CD4-positive, alpha-beta T cell treated with Interleukin-6 at 100 ng/mL for 8 hours (primary cell): ENCODE data around the gene SLC39A3.

Experiments used
- DNase-seq: peaks from one replicate; pipeline ENCODE4 v3.0.0-alpha.2; 2020; ENCODE audit warnings: mixed read lengths, low spot score

The SLC39A3 gene

GRCh38 chr19:2703077-2703437 is 36.8 kb downstream of the SLC39A3 start:
- DNase-seq, result no peak

- DNase-seq, result peak; percentile 95
These were observed 37.4 kb downstream of the SLC39A3 start, which contains the start of gene GNG7 for GRCh38 chr19:2702170-2703076. TSS of gene GNG7 (minus strand) at chr19:2702694. CDS start at chr19:2520688, 182,006 bp downstream.

- no peak for DNase-seq
These were observed 38.3 kb downstream of the SLC39A3 start for GRCh38 chr19:2701361-2702169.

DNA sequence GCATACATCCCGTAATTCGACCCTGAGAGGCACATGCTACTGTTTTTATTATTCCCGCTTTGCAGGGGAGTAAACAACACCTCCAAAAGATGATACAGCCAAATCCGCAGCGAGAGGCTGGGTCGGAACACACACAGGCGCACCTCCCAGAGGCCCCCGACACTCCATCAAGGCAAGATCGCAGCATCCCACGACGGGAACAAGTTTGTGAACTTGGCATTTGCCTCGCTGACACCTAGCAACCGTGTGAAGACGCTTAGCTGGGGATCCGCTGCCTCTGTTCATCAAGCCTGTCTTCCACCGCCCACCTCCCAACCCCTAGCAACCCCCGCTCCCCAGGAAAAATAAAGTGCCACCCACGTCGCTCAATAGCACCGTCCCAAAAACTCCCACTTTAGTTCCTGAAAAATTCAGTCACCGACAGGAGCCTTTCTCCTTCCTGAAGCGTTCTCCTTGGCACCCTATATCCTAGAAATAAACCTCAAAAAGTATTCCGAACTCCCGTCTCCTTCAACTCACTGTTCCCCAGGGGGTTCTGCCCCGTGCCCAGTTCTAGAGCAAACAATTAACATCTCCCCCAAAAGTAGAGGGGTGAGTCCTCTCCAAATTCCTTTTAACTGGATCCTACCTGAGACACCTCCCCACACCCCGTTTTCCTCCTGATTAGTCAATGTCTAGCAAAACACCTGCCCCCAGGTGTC is 39.0 kb downstream of the SLC39A3 start:
- DNase-seq, result no peak

DNA sequence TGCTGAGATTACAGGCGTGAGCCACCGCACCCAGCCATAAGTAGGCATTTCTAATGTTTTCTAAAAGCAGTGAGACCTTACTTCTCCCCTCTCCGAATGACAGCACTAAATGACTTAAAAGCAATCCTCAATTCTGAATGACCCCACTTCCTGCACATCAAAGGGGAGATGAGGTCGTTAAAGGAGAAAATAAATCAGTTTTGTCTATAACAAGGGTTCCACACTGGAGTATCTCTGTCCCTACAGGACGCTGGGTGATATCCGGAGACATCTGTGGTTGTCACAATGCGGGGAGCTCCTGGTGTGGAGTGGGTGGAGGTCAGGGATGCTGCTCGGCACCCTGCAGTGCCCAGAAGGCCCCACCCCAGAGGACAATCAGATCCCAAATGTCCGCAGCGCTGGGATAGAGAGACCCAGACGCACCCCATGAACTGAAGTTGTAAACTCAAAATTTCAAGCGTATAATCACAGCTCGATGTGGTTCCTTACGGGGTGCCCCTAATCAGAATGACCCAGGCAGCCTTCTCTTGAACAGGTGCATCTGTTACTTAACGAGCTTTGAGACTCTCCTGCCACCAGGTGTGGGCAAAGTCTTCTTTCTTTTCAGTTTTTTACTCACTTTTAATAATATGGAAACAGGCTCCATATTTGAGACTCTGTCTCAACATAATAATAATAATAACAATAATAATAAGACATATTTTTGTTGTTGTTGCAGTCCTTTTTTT is 40.2 kb downstream of the SLC39A3 start:
- no peak for DNase-seq

GRCh38 chr19:2694196-2694595 is 45.6 kb downstream of the SLC39A3 start:
- no peak for DNase-seq

DNA sequence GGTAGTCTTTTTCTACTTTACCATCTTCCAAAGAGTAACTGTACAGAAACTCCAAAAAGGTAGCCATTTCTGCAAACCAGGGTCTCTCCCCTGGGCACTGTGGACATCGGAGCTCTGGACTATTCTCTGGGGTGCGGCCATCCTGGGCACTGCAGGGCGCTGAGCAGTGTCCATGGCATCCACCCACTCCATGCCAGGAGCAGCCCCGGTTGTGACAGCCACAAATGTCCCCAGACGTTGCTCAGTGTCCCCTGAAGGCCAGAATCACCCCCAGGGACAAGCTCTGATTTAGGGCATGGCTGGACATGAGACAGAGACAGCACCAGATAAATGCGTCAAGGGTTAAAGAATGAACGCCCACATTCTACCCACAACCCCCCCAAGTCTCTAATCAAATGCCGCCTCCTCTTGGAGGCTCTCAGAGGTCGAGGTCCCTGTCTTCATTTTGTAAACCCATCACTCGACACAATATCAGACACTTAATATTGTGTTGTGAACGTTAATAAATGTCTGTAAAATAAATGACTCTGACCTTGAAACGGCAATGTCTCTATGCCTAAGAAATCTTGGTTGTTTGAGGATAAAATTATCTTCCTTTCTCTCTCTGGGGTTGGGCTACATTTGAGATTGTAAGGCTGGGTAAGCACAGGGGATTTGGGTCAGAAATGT is 46.2 kb downstream of the SLC39A3 start:
- DNase-seq, result no peak

DNA sequence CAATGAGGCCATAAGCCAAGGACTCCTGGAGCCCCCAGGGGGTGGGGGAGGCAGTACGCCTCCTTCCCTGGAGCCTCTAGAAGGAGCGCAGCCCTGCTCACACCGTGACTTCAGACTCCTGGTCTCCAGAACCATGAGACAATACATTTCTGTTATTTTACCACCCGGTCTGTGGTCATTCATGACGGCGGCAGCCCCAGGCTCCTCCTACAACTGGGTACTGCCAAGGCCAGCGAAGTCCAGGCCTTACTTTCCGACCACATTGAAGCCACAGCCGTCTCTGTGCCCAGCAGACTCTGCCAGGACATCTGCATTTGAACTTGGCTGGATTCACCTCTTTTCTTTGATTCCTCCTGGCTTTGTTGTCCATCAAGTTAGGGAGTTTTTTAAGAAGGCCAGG is 47.9 kb downstream of the SLC39A3 start:
- no peak for DNase-seq

- DNase-seq, result no peak
These were observed 49.0 kb downstream of the SLC39A3 start for GRCh38 chr19:2690856-2691255.

DNA sequence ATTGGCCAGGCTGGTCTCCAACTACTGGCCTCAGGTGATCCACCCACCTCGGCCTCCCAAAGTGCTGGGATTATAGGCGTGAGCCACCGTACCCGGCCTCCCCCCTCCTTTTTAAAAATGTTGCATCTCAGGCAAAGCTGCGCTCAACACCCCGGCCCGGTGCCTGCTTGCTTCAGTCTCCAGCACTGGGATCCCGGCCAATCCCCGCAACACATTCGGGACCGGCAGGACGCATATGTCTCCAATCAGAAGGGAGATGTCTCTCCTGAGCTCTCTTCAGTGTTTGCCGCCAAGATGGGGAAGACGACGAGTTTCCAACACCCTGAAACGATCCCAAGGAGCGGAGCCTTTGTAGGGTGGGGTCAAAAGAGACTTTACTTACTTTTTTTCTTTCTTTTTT is 53.5 kb downstream of the SLC39A3 start:
- DNase-seq, result no peak

- DNase-seq, result no peak
These were observed 54.6 kb downstream of the SLC39A3 start for GRCh38 chr19:2685204-2685704.

DNA sequence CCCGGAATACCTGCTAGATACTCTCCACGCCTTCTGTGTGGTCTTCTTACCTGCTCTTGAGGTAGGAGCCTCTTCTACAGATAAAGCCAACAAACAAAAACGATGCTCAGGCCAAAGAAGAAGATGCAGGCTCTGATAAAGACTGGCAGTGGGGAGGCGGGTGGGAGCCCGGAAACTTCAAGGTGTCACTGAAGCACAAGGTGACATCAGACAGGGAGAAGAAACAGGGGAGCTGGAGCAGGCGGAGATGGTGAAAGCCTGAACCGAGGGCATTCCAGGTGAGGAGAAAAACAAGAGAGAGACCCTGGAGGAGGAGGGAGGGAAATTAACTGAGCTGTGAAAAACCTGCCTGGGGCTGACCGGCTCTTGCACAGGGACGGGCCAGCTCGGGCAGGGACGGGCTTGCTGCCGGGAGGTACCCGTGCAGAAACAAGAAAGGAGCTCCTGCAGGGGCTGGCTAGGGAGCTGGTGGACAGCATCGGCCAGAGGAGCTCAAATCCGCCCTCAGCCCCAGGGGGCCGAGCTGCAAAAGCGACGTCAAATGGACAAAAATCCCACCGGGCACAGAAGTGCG is 56.3 kb downstream of the SLC39A3 start:
- no peak for DNase-seq
